Effector CD4-positive, alpha-beta T cell (primary cell): Measurements from ENCODE around the gene IQCM.

Experiments
- DNase-seq: peaks from one replicate; pipeline ENCODE4 v3.0.0-alpha.2; 2020

Gene IQCM

DNA sequence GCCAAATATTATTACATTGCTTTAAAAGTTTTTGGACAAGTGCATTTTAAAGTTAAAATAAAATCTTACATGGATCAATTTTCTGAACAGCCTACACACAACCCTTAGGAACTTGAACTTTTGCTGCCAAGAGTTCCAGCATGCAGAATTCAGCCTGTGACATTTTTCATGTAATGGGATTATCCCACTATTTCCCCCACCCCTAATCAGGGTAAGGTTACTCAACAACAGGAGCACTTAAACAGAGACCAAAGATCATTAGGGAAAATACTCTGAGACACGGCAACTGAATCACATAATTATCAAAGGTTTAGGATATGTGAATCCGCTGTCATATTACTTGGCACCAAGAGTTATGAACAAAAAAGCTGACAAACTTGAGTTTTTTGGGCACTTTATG is 47.2 kb downstream of the IQCM start:
- no peak for DNase-seq

DNA sequence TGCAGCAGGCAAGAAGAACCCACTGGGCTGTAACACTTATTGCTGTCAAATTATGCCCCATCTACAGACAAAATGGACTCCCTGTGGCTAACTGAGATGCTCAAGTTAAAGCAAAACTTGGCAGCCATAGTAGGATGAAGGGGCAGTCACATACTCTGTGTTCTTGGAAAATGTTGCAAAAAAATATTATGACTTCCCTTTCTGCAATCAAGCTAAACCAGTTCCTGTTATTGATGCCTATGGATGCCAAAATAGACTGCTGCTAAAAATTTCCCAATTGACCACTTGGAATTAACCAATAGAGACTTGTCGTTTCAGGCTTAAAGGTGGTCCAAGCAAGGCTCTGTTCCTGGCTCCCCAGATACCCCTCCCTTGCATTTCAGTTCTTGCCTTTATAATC is 49.5 kb downstream of the IQCM start:
- no peak for DNase-seq

DNA sequence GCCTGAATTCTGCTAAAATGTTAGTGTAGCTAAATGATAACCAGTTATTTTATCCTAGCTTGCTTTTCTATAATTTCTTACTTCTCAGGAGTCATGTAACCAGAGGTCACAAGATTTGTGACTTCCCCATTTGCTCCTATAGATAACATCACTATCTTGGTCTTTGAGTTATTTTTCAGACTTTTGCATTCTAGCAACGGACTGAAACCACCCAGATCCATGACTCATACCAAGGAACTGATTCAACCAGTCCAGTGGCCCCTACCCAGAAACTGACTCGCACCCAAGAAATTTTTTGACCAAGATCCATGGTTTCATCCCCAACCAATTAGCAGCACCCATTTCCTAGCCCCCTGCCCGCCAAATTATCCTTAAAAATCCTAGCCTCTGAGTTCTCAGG is 50.0 kb downstream of the IQCM start:
- no peak for DNase-seq

DNA sequence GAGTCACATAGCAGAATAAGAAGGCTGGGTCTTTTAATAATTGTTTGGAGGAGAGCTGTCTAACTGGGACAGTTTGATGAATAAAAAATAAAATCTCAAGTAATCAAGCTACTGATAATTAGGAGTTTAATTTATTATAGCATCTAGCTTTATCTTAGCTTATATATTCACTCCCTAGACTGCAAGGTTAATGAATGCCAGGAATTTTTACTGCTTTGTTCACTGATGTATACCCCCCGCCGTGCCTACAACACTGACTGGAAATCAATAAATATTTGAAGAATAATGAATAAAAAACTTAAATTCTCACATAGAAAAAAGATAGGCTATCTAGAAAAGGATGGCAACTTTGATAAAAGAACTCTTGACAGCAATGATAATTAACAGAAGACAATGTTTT is 59.7 kb downstream of the IQCM start:
- DNase-seq = no peak

DNA sequence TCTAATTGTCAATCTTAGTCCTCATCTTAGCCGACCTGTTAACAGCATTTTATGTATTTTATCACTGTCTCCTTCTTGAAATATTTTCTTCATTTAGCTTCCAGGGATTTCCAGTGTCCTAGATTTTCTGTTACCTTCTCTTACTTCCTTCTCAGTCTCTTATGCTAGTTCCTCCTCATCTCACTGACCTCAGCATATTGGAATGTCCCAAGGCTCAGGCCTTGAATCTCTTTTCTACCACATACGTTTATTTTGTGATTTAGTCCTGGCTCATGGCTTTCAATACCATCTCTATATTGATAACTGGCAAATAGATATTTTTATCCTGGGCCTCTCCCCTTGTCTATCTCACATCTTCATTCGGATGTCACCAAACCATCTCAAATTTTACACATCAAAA is 61.1 kb downstream of the IQCM start:
- no peak for DNase-seq

DNA sequence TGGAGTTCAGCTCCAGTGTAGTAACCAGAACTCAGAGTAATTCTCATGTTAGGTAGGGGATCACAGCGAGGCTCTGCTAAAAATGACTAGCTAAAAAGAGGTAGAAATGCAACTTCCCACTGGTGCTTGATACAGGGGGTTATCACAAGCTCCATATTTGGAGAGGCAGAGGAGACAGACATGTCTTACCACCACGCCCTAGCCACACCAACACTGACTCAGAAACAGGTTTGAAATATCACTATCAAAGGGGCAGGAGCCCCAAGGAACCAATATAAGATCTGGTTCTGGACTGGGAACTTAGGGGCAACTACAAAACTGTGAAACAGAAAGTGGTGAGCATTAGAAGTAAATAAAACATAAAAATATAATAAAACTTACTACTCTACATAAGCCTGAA is 62.9 kb downstream of the IQCM start:
- DNase-seq = no peak

DNA sequence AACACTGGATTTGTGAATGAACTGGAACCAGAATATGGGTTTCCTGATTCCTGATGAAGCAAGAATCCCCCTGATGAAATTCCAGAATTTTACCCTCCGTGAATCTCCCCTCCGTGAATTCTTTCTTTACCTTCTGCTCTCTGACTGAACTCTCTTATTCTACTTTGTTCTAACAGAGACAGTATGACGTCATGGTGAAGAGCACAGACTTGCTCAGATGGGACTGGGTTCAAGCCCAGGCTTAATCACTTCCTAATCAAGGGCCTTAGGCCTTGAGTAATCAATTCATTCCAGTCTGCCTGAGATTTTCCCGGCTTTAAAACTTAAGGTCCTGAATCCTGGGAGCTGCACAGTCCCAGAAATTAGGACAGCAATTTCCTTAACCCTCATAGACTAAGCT is 64.5 kb downstream of the IQCM start:
- no peak for DNase-seq

DNA sequence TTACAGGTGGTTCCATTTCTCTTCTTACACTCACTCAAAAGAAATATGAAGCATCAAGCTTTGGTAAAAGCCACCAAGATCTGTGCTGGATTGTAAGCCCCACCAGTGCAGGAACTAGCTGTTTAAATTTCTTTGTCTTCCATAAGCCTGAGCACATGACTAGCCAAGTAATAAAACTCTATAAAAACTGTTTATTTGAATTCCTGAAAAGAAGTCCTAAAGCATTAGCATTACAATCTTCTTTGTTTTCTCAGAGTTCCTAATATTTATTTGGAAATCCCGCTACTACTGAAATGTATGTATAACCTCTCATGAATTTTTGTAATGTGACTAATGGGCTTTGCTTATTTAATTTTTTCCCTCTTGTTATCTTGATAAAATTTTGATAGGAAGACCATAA is 65.9 kb downstream of the IQCM start:
- no peak for DNase-seq

DNA sequence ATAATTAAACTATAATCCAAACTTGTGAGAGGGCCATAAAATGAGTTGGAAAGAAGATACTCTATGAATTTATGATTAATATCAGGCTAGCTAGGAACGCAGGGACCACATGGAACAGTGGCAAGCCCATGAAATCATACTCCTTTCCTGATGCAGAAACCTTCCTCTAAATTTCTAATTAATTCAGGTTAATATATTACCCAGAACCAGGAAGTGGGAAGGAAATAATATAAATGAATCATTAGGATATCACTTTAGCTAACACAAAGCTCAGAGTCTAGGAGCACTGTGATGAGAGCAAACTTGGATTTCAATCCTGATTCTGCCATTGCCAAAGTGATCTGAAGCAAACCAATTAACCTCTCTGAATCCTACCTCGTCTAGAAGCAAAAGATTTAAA is 68.0 kb downstream of the IQCM start:
- DNase-seq = no peak

DNA sequence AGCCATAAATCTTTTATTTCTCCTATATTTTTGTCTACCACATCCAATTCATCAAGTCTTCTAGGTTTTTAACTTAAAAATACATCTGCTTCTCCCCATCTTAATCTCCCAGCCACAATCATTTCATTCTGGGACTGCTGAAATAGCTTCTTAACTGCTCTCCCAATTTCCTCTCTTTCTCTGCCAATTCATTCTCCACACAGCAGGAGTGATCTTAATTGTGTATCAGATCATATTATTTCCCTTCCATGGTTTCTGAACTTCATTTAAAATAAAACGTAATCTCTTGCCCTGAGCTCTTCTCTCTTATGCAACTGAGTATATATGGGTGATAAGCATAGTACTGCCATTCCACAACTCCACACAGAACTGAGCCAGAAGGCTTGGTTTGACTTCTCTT is 69.4 kb downstream of the IQCM start:
- DNase-seq = no peak

DNA sequence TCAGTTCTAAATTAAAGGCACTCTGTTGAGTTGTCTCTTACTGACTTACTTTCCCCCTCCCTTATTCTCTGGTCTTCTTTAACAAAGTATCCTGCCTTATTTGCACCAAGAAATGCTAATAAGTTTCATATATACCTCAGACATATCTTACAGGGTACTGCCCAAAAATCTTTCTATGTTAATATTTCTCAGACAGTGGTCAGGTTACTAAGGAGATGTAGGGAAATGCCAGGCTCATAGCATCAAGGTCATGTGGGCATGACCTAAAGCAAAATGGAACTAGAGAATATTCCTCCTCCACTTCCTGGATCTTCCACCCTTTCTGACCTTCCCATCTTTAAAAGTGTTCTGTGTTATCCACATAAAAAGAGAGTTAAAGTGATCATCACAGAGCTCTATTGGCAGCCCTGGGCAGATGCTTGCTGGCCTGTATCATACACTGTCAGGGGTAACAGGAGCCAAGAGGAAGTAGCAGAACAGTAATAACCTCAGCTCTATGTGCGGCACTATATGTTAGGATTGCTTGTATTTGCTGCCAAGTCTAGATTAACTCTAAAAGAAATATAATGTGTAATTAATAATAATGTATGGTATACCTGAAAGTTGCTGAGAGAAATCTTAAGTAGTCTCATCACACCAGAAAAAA is 74.3 kb downstream of the IQCM start:
- no peak for DNase-seq

DNA sequence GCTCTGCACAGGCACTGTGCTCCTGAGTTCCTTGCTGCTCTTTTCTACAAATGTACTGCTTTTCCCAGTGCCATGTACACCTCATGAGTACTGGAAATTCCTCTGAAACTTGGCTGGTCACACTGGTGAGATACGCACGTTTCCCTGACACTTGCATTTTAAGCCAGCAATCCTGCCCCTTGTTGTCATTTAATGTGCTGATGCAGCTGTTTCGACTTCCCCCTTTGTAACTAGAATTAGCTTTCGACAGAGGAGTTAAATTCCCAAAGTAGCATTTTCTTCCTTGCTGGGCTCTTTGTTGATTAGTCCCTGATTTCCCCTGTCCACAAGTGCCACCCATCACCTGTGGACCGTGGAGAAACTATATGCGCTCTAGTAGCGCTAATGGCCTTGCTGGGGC is 77.5 kb downstream of the IQCM start:
- DNase-seq = no peak

DNA sequence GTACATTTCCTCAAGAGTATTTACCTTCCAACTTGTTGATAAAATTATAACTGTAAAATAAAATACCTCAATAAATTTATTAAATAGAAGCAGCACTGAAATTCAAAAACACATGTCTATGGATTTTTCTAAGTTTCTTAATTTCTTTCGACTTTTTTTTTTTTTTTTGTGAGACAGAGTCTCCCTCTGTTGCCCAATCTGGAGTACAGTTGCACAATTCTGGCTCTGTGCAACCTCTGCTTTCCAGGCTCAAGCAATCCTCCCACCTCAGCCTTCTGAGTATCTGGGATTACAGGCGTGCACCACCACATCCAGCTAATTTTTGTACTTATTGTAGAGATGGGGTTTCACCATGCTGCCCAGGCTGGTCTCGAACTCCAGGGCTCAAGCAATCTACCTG is 79.8 kb downstream of the IQCM start:
- DNase-seq = no peak

DNA sequence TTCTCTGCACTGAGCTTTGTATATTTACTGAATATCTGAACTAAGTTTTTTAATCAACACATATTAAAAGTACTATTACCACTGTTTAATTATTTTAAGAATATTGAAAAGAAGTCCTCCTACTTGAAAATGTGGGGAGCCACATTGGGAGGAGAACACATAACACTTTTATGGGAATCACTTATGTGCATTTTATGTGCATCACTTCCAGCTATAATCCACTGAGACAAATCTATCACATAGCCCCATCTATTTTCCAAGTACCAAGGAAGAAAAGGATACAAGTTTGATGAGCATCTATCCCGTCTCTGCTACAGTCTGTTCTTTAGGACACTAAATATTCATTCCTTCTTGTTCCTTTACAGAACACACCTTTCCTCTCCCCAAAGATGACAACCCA is 87.2 kb downstream of the IQCM start:
- DNase-seq = no peak

DNA sequence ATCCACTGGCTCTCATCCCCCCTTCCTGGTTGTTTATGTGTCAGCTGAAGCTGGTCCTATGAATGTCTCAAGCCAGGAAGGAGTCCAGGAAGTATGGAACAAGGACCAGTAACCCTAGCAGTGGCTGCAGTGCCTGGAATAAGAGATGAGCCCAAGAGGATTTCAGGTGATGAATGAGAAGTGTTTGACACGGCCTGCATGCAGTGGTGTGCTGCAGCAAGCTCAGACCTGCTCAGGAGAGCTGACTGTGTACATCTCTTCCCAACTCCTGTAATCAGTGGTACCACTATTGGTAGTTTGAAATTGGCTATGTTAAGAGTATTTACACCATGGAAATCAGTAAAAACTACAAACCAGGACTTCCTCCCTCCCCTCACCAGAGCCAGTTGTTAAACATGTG is 88.0 kb downstream of the IQCM start:
- no peak for DNase-seq

DNA sequence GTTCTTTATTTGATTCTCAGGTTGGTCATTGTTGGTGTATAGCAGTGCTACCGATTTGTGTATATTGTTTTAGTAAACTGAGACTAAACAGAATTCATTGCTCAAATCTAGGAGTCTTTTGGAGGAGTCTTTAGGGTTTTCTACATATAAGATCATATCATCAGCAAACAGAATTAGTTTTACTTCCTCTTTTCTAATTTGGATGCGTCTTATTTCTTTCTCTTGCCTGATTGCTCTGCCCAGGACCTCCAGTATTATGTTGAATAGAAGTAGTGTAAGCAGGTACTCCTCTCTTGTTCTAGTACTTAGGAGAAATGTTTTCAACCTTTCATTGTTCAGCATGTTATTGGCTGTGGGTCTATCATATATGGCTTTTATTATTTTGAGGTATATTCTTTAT is 92.6 kb downstream of the IQCM start:
- no peak for DNase-seq

DNA sequence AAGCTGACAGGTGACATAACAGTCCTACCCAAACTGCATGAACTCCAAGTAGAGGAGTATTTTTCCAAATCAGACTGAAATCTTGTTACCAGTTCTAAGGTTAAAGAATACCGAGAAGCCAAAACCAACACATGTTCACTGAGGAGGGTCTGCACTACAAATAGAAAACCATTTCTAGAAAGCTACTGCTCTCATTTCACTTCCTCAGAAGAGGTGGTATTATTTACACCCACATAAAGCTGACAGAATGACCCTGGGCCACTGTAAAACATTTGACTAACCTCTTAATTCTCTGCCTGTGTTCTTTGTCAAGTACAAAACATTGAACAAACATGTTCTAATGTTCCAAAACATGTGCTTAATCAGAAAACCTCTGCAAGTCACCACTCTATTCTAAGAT is 95.8 kb downstream of the IQCM start:
- DNase-seq = no peak

DNA sequence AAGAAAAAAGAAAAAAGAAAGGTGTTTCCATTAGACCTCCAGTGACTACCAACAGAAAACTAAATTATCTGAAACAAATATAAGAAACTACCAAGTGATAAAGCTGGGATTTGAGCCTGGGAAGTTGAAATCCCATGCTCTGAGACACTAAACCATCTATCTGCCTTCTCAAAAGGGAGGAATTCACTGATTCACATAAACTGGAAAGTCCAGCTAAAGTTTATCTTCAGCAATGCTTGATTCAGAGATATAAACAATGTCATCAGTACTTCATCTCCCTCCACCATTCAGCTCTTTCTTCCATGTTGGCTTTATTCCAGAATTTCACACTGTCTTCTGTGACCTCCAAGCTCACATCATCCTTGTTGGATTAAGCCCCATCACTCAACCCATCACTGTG is 96.3 kb downstream of the IQCM start:
- no peak for DNase-seq

DNA sequence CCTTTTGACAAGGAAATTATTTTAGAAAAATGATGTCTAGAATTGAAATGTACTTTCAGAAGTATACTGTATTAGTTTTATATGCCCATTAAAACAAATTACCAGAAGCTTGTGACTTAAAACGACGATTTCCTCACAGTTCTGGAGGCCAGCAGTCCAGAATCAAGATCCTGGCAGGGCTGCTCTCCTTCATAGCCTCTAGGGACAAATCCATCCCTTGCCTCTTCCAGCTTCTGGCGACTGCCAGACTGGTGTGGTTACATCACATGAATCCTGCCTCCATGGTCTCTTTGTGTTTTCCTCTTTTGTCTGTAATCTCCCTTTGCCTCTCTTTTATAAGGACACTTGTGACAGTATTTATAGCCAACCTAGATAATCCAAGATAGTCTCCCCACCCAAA is 97.1 kb downstream of the IQCM start:
- no peak for DNase-seq

DNA sequence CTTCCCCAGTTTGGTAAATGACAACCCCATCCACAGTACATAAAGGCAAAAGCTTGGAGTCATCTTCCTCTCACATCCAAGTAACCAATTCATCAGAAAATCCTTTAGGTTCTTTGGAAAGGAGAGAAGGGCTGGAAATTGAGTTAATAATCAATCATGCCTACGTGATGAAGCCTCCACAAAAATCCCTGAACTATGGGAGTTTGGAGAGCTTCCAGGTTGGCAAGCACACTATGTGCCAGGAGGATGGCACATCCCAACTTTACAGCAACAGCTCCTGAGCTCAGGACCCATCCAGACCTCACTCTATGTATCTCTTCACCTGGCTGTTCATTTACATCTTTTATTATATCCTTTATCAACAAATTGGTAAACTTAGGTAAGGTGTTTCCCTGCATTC is 98.9 kb downstream of the IQCM start:
- DNase-seq = no peak

DNA sequence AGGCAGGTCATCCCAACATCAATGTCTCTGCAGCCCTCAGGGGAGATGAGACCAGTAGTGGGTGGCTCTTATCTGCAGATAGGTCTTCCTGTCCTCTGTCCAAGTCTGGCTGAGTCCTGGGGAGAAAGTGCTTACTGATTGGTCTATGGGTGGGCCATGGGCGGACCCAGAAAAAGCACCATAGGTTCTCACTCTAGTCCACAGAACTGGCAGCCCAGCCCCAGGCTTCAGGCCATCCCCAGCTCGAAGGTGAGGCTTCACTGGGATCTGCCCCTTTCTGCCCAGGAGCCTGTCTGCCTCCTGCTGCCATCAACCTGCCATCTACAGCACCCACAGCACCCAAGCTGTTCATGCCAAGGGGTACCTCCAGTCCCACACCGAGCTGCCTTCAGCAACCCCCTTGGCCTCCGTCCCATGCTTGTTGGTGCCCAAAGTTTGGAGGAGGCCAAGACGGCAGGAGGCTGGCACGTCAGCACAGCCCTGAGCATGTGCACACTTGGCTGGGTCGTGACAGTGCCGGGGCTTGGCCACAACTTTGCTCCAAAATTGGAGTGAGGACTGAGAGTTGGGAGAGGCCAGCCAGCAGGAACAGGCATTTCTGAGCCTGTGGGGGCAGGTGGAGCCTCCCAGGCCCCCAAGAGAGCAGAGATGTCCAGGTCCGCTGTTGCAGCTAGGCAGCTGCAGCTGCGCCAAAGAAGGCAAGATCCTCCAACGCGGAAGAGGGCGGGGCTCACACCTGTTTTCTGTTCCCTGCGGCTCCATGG is 99.6 kb downstream of the IQCM start:
- DNase-seq = no peak

DNA sequence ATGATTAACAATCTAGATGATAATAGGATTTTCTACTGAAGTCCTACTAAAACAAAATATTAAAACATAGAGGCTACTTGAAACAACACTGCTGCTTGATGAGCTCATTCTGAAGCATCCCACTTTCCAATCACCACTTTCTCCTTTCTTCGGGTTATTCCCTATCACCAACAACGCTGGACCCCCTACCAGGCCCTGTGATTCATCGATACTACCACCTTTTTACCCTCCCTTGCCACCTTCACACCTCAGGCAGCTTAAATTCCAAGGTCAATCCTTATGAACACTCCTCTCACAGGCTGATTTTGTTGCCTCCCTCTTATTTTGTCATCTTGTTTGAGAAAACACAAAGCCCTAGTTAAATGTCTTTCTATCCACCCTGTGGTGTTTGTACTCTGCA is 102.6 kb downstream of the IQCM start:
- DNase-seq = no peak

DNA sequence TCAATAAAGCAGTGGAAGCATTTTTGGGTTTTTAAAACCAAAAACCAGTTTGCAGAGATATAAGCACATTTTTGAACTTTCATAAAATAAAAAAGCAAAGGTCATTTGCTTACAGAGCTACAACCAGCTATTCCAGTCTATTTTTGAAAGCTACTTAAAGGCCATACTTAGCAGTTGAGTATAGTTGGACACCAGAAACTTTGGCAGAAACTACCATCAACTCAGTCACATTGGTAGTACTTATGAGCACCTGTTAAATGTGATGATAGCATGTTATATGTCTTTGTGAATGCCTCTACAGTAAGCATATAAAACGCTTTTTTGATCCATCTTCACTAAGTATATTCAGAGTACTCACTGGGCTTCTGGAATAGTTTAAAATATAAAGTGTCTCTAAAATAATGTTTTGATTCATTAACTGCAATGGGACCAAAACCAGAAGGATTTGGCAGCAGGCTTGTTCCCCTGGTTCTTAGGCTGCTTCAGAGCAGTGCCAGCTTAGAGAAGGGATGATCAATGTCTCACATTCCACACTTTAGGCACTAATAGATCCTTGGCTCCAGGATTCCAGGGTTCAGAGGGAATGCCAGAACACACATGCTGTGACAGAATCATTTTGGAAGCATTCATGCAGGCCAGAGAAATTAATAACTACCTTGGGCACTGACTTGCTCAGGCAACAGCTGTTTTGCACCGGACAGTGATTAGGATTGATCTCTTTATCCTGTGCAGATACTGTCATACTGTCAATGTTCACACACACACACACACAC is 103.9 kb downstream of the IQCM start:
- no peak for DNase-seq

DNA sequence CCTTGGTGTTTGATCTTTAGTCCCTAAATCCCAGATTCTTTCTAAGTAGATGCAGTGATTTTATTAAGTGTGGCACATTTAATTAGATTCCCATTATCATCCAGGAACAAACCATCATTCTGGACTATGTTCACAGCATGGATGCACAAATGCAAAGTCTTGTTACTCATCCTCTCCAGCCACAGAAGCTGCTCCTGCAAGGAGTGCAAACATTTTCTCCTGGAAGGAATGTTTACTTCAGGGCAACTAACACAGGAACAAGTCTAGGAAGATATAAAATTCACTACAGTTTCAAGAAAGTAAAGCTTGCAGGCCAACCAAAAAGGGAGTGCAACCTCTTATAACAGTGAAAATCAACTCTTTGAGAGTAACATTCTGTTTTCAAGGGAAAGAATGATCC is 106.0 kb downstream of the IQCM start:
- no peak for DNase-seq
